HEK293 (cell line): ENCODE measurements around the gene ZNF358.

Source experiments
- ZNF214 ChIP-seq: fragments of 450-650 bp; formaldehyde crosslinking; IDR thresholded peaks from 2 replicates; pipeline ENCODE4 v1.5.1; 2017; ENCODE audit warnings: missing biosample characterization, mild to moderate bottlenecking, missing genetic modification characterization, borderline replicate concordance
- ZNF404 ChIP-seq: fragments of 450-650 bp; formaldehyde crosslinking; IDR thresholded peaks from 2 replicates; pipeline ENCODE4 v1.5.1; 2017; ENCODE audit warnings: missing biosample characterization, missing genetic modification characterization
- ZNF776 ChIP-seq: fragments of 450-650 bp; formaldehyde crosslinking; IDR thresholded peaks from 2 replicates; pipeline ENCODE4 v1.5.0; 2017; ENCODE audit warnings: missing biosample characterization, missing genetic modification characterization, borderline replicate concordance
- TF ChIP-seq, protein P1 (sequence below): fragments of 450-650 bp; formaldehyde crosslinking; IDR thresholded peaks from 2 replicates; pipeline ENCODE4 v1.5.1; 2016; ENCODE audit warnings: missing biosample characterization, missing genetic modification characterization

GRCh38 chr19:7545300-7545699, 29.4 kb downstream of the ZNF358 start:
- TF ChIP-seq ZNF404 (no peak), ZNF214 (no peak), ZNF776 (tag by site-specific recombination) (no peak)
- TF ChIP-seq, protein P1, sequence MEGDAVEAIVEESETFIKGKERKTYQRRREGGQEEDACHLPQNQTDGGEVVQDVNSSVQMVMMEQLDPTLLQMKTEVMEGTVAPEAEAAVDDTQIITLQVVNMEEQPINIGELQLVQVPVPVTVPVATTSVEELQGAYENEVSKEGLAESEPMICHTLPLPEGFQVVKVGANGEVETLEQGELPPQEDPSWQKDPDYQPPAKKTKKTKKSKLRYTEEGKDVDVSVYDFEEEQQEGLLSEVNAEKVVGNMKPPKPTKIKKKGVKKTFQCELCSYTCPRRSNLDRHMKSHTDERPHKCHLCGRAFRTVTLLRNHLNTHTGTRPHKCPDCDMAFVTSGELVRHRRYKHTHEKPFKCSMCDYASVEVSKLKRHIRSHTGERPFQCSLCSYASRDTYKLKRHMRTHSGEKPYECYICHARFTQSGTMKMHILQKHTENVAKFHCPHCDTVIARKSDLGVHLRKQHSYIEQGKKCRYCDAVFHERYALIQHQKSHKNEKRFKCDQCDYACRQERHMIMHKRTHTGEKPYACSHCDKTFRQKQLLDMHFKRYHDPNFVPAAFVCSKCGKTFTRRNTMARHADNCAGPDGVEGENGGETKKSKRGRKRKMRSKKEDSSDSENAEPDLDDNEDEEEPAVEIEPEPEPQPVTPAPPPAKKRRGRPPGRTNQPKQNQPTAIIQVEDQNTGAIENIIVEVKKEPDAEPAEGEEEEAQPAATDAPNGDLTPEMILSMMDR, result no peak
